GM12878 (cell line): ENCODE data around the gene SLC22A3. TPM values are rescaled to one million over a fixed set of nuclear protein-coding genes. Genes with fewer than 3 reads are reported as not detected.

Source experiments
- ATAC-seq: fragments of 200-7000 bp; cut with Tn5 transposase; 3 replicates; pipeline ENCODE4 v1.9.1; 2020; ENCODE audit warnings: mild to moderate bottlenecking, moderate library complexity
- BruUV-seq: library from RNA; stranded (reverse); fragments of 400-500 nt; replicated peaks from 2 replicates; lab custom pipeline; 2021; lab: Mats Ljungman, UMichigan
- CTCF ChIA-PET: fragments of 300-600 bp; sonication (Branson Sonifier 250); formaldehyde crosslinking; extraction: SDS; loops from one replicate; lab custom pipeline; 2021; ENCODE audit warnings: inconsistent platforms; lab: Yijun Ruan, JAX
- POLR2A ChIA-PET: fragments of 350-600 bp; formaldehyde crosslinking; extraction: SDS; loops from one replicate; lab custom pipeline; 2021; ENCODE audit warnings: inconsistent platforms; lab: Charles Lee
- RAD21 ChIA-PET: fragments of 300-600 bp; sonication (Branson Sonifier 250); formaldehyde crosslinking; loops from one replicate; lab custom pipeline; 2023; ENCODE audit warnings: antibody characterized with exemption; ENCODE audit not compliant: unreplicated experiment; lab: Charles Lee
- SMC1A ChIA-PET: fragments of 300-600 bp; sonication (Branson Sonifier 250); formaldehyde crosslinking; loops from one replicate; lab custom pipeline; 2023; ENCODE audit not compliant: unreplicated experiment, uncharacterized antibody; lab: Charles Lee
- DNase-seq: peaks from one replicate; pipeline ENCODE4 v3.0.0-alpha.2; 2011; ENCODE audit warnings: low read depth, low spot score
- FAIRE-seq: peaks from 3 replicates; lab custom pipeline; 2011; peaks lifted over from hg19 to GRCh38; lab: Jason Lieb, UNC
- H2AFZ ChIP-seq: 2 replicates; pipeline ENCODE4 v1.6.0; 2011; ENCODE audit warnings: low read depth, low read length, control low read depth; ENCODE audit not compliant: control insufficient read depth
- H3K27ac ChIP-seq: 2 replicates; pipeline ENCODE4 v1.5.1; 2011; ENCODE audit warnings: control low read depth; ENCODE audit not compliant: control insufficient read depth, insufficient read depth
- H3K27me3 ChIP-seq, 2 experiments: replicated peaks in 1 of 2; 2 replicates each; pipeline versions ENCODE4 v1.6.0 to v1.6.1; 2011; ENCODE audit warnings: low read length in 1 of 2; ENCODE audit not compliant: control insufficient read depth in 2 of 2, insufficient read depth in 2 of 2
- H3K36me3 ChIP-seq, 2 experiments: 2 replicates each; pipeline ENCODE4 v1.5.1; 2011; ENCODE audit warnings: low read length in 1 of 2; ENCODE audit not compliant: control insufficient read depth in 2 of 2, insufficient read depth in 2 of 2
- H3K4me1 ChIP-seq: 2 replicates; pipeline ENCODE4 v1.6.1; 2011; ENCODE audit warnings: mild to moderate bottlenecking, low read length, moderate library complexity, mixed read lengths; ENCODE audit not compliant: control insufficient read depth, insufficient read depth
- H3K4me2 ChIP-seq: 2 replicates; pipeline ENCODE4 v1.6.0; 2011; ENCODE audit warnings: control low read depth; ENCODE audit not compliant: control insufficient read depth, insufficient read depth
- H3K4me3 ChIP-seq: fragments of 200-600 bp; sonication (generic); 2 replicates; pipeline ENCODE4 v1.5.1; 2016
- H3K79me2 ChIP-seq: 2 replicates; pipeline ENCODE4 v1.6.0; 2011; ENCODE audit warnings: low read length; ENCODE audit not compliant: control insufficient read depth, insufficient read depth
- H3K9ac ChIP-seq: 2 replicates; pipeline ENCODE4 v1.8.0; 2011; ENCODE audit warnings: low read length, control low read depth, mixed read lengths; ENCODE audit not compliant: control insufficient read depth, insufficient read depth
- H3K9me3 ChIP-seq: replicated peaks from 3 replicates; pipeline ENCODE4 v1.5.1; 2011; ENCODE audit warnings: mild to moderate bottlenecking, low read length; ENCODE audit not compliant: control insufficient read depth, insufficient read depth
- H4K20me1 ChIP-seq: 2 replicates; pipeline ENCODE4 v1.6.0; 2011; ENCODE audit not compliant: control insufficient read depth, insufficient read depth
- BCL11A ChIP-seq: IDR thresholded peaks from 2 replicates; pipeline ENCODE4 v1.6.1; 2011; ENCODE audit warnings: low read depth, low read length
- BCL3 ChIP-seq: IDR thresholded peaks from 2 replicates; pipeline ENCODE4 v1.6.1; 2011; ENCODE audit warnings: borderline replicate concordance, low read depth, mild to moderate bottlenecking, moderate library complexity, low read length; ENCODE audit not compliant: insufficient read depth, poor library complexity, severe bottlenecking
- BHLHE40 ChIP-seq, 2 experiments: fragments of 450-650 bp in 1 of 2; IDR thresholded peaks; 2 replicates each; pipeline ENCODE4 v1.6.1; 2011 to 2017; ENCODE audit warnings: low read depth in 2 of 2, borderline replicate concordance in 1 of 2, improper control_type of control experiment in 1 of 2, low read length in 1 of 2, mild to moderate bottlenecking in 1 of 2
- EGR1 ChIP-seq, 2 experiments: IDR thresholded peaks; 1 replicate in 1 of 2; 2 replicates in 1 of 2; pipeline ENCODE4 v1.6.1; 2011 to 2012; ENCODE audit warnings: low read depth in 2 of 2, low read length in 2 of 2, borderline replicate concordance in 1 of 2, mild to moderate bottlenecking in 1 of 2, moderate library complexity in 1 of 2
- KAT2A ChIP-seq: conservative IDR thresholded peaks from 2 replicates; pipeline ENCODE4 v1.6.1; 2011; ENCODE audit warnings: low read depth, low read length; ENCODE audit not compliant: control insufficient read depth
- MTA3 ChIP-seq: IDR thresholded peaks from 2 replicates; pipeline ENCODE4 v1.6.1; 2012; ENCODE audit warnings: low read length, inconsistent platforms, borderline replicate concordance
- NR2C2 ChIP-seq: IDR thresholded peaks from 2 replicates; pipeline ENCODE4 v1.6.1; 2011; ENCODE audit warnings: borderline replicate concordance, low read depth; ENCODE audit not compliant: control insufficient read depth, insufficient read length
- NRF1 ChIP-seq: conservative IDR thresholded peaks from 2 replicates; pipeline ENCODE4 v1.6.1; 2011; ENCODE audit warnings: mild to moderate bottlenecking, low read depth, low read length, improper control_type of control experiment
- PRDM15 ChIP-seq: fragments of 450-650 bp; formaldehyde crosslinking; IDR thresholded peaks from 2 replicates; pipeline ENCODE4 v1.4.0; 2020; ENCODE audit warnings: mild to moderate bottlenecking, moderate library complexity
- SIX5 ChIP-seq: IDR thresholded peaks from 2 replicates; pipeline ENCODE4 v1.6.1; 2011; ENCODE audit warnings: mild to moderate bottlenecking, low read depth, low read length, moderate library complexity; ENCODE audit not compliant: severe bottlenecking
- SREBF1 ChIP-seq: IDR thresholded peaks from 2 replicates; pipeline ENCODE4 v1.6.1; 2012; ENCODE audit warnings: mild to moderate bottlenecking, low read length
- YY1 ChIP-seq: IDR thresholded peaks from 2 replicates; pipeline ENCODE4 v1.6.1; 2011; ENCODE audit warnings: low read depth, mild to moderate bottlenecking, low read length
- ZBTB40 ChIP-seq: fragments of 450-650 bp; IDR thresholded peaks from 2 replicates; pipeline ENCODE4 v1.6.1; 2016; ENCODE audit warnings: mild to moderate bottlenecking, moderate library complexity, borderline replicate concordance
- WGBS: methylation state at CpG from one replicate; pipeline ENCODE4 v1.1.6; 2016; ENCODE audit warnings: low lambda C conversion rate; ENCODE audit not compliant: insufficient replicate concordance, insufficient coverage; ENCODE audit errors: missing lambda C conversion rate; 5-methylcytosine and 5-hydroxymethylcytosine counted together
- in situ Hi-C: fragments of 300-500 bp; cut with MboI; formaldehyde crosslinking; loops from 9 replicates; pipeline ENCODE4 v1.14.3; 2018; ENCODE audit warnings: mixed read lengths
- intact Hi-C: fragments of 100-400 bp; cut with micrococcal nuclease; formaldehyde crosslinking; loops from one replicate; pipeline ENCODE4 v1.14.2; 2022; ENCODE audit not compliant: unreplicated experiment
- polyA plus RNA-seq, 11 experiments: library from polyadenylated mRNA; depleted of rRNA in 4 of 11; unstranded in 6 of 11; stranded (reverse) in 5 of 11; fragments of >200 nt; fragmentation: Nextera tagmentation in 4 of 11; fragmentation: Illumina TruSeq in 1 of 11; extraction: Ambion mirVana in 4 of 11; extraction: Trizol in 1 of 11; gene quantifications; 1 replicate in 1 of 11; 2 replicates in 10 of 11; pipeline versions ENCODE4 v1.2.1 to v1.2.3, GENCODE V29; 2011 to 2016; ENCODE audit warnings: inconsistent platforms in 2 of 11, missing spikeins in 2 of 11, low read depth in 1 of 11
- total RNA-seq, 4 experiments: library from RNA; depleted of rRNA in 3 of 4; stranded (reverse); fragments of >200 nt in 3 of 4; fragmentation: Illumina TruSeq in 1 of 4; extraction: Trizol in 1 of 4; gene quantifications; 2 replicates each; pipeline versions ENCODE4 v1.2.1 to v1.2.3, GENCODE V29; 2013 to 2021

SLC22A3 gene
- total and polyA plus RNA-seq, 10 of the 15 experiments (the other 5 are each of a cell fraction or from before 2014, with no cell fraction given) = 0.07 to 0.15 TPM; not detected in 8

- Histone ChIP-seq H4K20me1 (no peaks in the 10 kb centered on the region), H3K9ac (no peak overlapping the region), H3K4me3 (no peak overlapping the region), H2AFZ (no peak overlapping the region), H3K36me3 (no peaks in the 10 kb centered on the region), H3K4me2 (no peak overlapping the region), H3K4me1 (no peaks in the 10 kb centered on the region), H3K27ac (no peak overlapping the region), H3K79me2 (no peaks in the 10 kb centered on the region), H3K27me3 (peaks cover 0 to 4% of the 10 kb centered on the region in 2 experiments; a peak in 1 of 4 replicates), H3K9me3 (no peaks in the 10 kb centered on the region)
- BruUV-seq = no TSS peak
- FAIRE-seq = no peak
- ChIA-PET SMC1A (no interaction called here), POLR2A (no interaction called here), RAD21 (no interaction called here), CTCF (interaction anchor here (1.1 kb wide), 1 partner anchor 14 kb away, joined by 3 read pairs; no protein-coding TSS in a partner anchor)
- intact Hi-C loops (no loop called here), in situ Hi-C loops (no loop called here)
- ATAC-seq = no peak
- DNase-seq = no peak
- 18% methylated on average over 5 of the region's 5 CpGs for WGBS
- no peak for TF ChIP-seq EGR1 (IDR thresholded peaks at IDR 0.05; ENCODE audit: borderline replicate concordance in 1 of 2, low read depth in 2 of 2, low read length in 2 of 2)
- TF ChIP-seq SREBF1 = no peak
- TF ChIP-seq KAT2A = no peak
- no peak for TF ChIP-seq NR2C2
- TF ChIP-seq ZBTB40 = no peak
- TF ChIP-seq SIX5 = no peak
- no peak for TF ChIP-seq NRF1
- no peak for TF ChIP-seq MTA3
- no peak for TF ChIP-seq PRDM15
- no peak for TF ChIP-seq BCL3
- TF ChIP-seq BHLHE40 (IDR thresholded peaks at IDR 0.05; ENCODE audit: borderline replicate concordance in 1 of 2, low read depth in 2 of 2, low read length in 1 of 2) = no peak
- no peak for TF ChIP-seq BCL11A
- no peak for TF ChIP-seq YY1
These were observed 79.3 kb downstream of the SLC22A3 start for GRCh38 chr6:160427312-160428068.
